ENCODE measurements around the gene NPNT. TPM values are rescaled to one million over a fixed set of nuclear protein-coding genes. Genes with fewer than 3 reads are reported as not detected.

The NPNT gene
- polyA plus RNA-seq, 1 experiment = not detected

DNA sequence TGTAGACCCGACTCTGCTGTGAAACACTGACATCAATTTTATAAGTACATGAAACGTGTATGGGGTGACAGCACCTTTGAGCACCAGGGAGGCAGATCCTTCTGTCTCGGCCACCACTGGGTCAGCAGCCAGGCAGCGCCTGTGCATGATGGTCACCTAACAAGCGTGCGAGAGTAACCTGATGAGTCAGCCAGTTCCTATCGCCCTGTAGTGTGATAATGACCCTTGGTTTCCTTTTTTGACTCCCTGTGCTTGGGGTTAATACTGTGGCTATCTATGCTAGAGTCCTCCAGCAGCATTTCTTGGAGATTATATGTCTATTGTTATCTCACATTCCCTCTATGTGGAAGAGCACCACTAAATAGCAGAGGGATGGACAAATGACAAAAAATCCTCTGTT lies 101.6 kb downstream of the NPNT start:
- Histone ChIP-seq H3K4me3 (ENCODE audit: low read depth, low read length) (no peak overlapping the region), H3K36me3 (ENCODE audit: control insufficient read depth, insufficient read depth, low read length) (no peaks in the 10 kb centered on the region), H3K27me3 (ENCODE audit: control insufficient read depth, insufficient read depth, low read length) (peaks cover 3% of the 10 kb centered on the region)
- TF ChIP-seq CTCF (IDR thresholded peaks at IDR 0.05; ENCODE audit: insufficient read depth, low read depth, low read length) = no peak
- ChIA-PET POLR2A (no interaction called here), CTCF (no interaction called here)
- DNase-seq (ENCODE audit: low read depth) = no peak

- ChIA-PET CTCF (no interaction called here), POLR2A (no interaction called here)
- Histone ChIP-seq H3K36me3 (ENCODE audit: control insufficient read depth, insufficient read depth, low read length) (no peaks in the 10 kb centered on the region), H3K27me3 (ENCODE audit: control insufficient read depth, insufficient read depth, low read length) (peaks cover 3% of the 10 kb centered on the region), H3K4me3 (ENCODE audit: low read depth, low read length) (no peak overlapping the region)
- no peak for TF ChIP-seq CTCF (IDR thresholded peaks at IDR 0.05; ENCODE audit: insufficient read depth, low read depth, low read length)
- no peak for DNase-seq (ENCODE audit: low read depth)
These were observed 103.1 kb downstream of the NPNT start for GRCh38 chr4:105998171-105999063.

DNA sequence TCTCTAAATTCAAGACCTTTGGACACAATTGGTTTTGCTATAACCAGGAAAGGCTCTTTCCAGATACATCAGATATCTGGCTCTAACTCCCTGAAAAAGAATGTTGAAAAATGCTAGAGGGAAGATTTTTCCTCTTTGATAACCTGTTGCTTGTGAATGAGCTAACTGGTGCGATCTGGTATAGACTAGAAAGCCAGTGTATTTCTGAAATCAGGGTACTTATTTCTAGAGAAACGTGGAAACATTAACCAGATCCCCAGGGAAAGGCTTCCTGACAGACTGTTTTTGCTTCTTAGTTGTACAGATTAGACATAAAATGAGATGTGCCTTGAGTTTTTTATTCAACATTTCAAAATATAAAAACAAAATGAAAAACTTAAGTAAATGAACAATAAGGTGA lies 107.7 kb downstream of the NPNT start:
- CTCF ChIA-PET = no interaction called here
- Histone ChIP-seq H3K36me3 (ENCODE audit: control insufficient read depth, insufficient read depth, low read length) (no peaks in the 10 kb centered on the region), H3K27me3 (ENCODE audit: control insufficient read depth, insufficient read depth, low read length) (peaks cover 3% of the 10 kb centered on the region; the same call in 1 of the 2 replicates), H3K4me3 (ENCODE audit: low read depth, low read length) (no peak overlapping the region)
- TF ChIP-seq CTCF (IDR thresholded peaks at IDR 0.05; ENCODE audit: insufficient read depth, low read depth, low read length) = no peak
- no peak for DNase-seq (ENCODE audit: low read depth)
- POLR2A ChIA-PET = no interaction called here

DNA sequence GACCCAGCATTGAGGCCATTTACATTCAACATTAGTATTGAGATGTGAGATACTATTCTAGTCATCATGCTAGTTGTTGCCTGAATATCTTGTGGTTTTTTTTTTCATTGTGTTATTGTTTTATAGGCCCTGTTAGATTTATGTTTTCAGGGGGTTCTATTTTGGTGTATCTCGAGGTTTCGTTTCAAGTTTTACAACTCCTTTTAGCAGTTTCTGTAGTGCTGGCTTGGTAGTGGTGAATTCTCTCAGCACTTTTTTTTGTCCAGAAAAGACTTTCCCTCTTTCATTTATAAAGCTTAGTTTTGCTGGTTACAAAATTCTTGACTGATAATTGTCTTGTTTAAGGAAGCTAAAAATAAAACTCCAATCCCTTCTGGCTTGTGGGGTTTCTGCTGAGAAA lies 115.5 kb downstream of the NPNT start:
- POLR2A ChIA-PET = no interaction called here
- Histone ChIP-seq H3K36me3 (ENCODE audit: control insufficient read depth, insufficient read depth, low read length) (no peaks in the 10 kb centered on the region), H3K4me3 (ENCODE audit: low read depth, low read length) (no peak overlapping the region), H3K27me3 (ENCODE audit: control insufficient read depth, insufficient read depth, low read length) (no peaks in the 10 kb centered on the region)
- CTCF ChIA-PET = interaction anchor here (0.6 kb wide), 1 partner anchor 64 kb away, joined by 3 read pairs; no protein-coding TSS in a partner anchor
- TF ChIP-seq CTCF (IDR thresholded peaks at IDR 0.05; ENCODE audit: insufficient read depth, low read depth, low read length) = no peak
- no peak for DNase-seq (ENCODE audit: low read depth)

DNA sequence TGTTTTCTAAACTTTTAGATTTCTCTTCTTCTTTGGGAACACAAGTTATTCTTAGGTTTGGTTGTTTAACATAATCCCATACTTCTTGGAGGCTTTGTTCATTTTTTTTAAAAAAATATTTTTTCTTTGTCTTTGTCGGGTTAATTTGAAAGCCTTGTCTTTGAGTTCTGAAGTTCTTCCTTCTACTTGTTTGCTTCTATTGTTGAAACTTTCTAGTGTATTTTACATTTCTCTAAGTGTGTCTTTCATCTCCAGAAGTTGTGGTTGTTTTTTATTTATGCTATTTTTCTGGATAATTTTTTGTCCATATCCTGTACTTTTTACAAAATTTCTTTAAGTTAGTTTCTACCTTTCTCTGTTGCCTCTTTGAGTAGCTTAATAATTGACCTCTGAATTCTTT lies 116.1 kb downstream of the NPNT start:
- TF ChIP-seq CTCF (IDR thresholded peaks at IDR 0.05; ENCODE audit: insufficient read depth, low read depth, low read length) = no peak
- H3K36me3 ChIP-seq (ENCODE audit: control insufficient read depth, insufficient read depth, low read length) = no peaks in the 10 kb centered on the region
- POLR2A ChIA-PET = no interaction called here
- DNase-seq (ENCODE audit: low read depth) = no peak
- no peaks in the 10 kb centered on the region for H3K27me3 ChIP-seq (ENCODE audit: control insufficient read depth, insufficient read depth, low read length)
- no peak overlapping the region for H3K4me3 ChIP-seq (ENCODE audit: low read depth, low read length)
- CTCF ChIA-PET = interaction anchor here (0.6 kb wide), 1 partner anchor 65 kb away, joined by 3 read pairs; no protein-coding TSS in a partner anchor
